H4 (cell line): ENCODE data around the gene FBP1. TPM values are rescaled to one million over a fixed set of nuclear protein-coding genes. Genes with fewer than 3 reads are reported as not detected.
"Not testable (repeated sequence)": the region's sequence is repeated elsewhere in the genome, so short reads cannot be mapped to it uniquely, and the experiment has no call there.

ENCODE experiments used
- DNase-seq: peaks from one replicate; pipeline ENCODE4 v3.0.0-alpha.2; 2015; ENCODE audit warnings: low spot score
- total RNA-seq: library from RNA; depleted of rRNA; stranded (reverse); fragments of >200 nt; shearing (Covaris generic); gene quantifications from 2 replicates; pipeline ENCODE4 v1.2.3, GENCODE V29; 2014; rRNA removed

Gene FBP1
- total RNA-seq, 1 experiment from 2014 or later = not detected

DNA sequence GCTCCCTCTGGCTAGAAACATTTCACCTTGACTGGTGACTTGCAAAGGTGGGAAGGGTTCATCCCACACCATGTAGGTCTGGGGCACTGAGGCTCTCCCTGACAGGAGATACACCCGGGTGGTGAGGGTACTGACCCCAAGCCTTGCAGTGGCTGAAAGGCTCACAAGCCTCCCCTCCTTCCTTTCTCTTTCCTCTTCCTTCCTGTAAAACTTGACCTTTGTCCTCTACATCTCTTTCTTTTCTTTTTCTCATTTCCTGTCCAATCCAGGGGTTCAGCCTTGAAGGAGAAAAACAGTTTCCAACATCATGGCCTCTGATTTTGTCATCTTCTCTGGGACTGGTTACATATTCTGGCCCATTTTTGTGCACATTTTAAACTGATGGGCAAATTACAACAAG lies 62.3 kb downstream of the FBP1 start:
- DNase-seq = no peak

- DNase-seq = no peak
Observed at GRCh38 chr9:94576131-94576530, 63.2 kb downstream of the FBP1 start.

DNA sequence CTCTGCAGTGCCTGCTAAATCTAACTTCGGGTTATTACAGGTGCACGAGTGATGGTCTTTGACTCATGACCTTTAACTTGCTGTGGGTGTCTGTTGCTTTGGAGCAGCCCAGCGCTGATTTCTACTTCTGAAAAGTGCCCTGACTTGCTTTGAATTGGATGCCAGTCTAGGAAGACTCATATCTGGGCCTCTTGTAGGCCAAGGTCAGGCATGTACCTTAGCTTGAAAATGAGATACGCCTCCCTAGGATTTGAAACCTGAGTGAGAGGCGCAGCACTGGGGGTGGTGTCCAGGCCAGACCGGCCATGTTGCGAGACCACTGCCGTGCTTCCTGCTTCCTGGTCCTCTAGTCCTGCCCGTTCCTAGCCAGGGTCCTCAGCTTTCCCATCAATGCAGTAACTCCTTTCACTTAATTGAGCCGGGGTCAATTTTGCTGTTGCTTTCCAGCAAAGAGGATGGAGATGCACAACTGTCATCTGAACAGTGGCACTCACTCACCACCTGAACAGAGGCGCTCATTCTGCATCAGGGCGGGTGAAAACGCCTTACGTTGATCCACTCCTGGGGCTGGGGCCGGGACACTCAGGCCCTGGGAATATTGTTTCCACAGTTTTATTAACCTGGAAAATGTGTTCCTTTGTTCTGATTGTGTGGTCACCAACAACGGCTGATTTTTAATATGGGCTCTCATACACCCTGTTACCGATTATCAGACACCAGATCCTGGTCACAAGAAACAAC lies 70.2 kb downstream of the FBP1 start:
- no peak for DNase-seq

DNA sequence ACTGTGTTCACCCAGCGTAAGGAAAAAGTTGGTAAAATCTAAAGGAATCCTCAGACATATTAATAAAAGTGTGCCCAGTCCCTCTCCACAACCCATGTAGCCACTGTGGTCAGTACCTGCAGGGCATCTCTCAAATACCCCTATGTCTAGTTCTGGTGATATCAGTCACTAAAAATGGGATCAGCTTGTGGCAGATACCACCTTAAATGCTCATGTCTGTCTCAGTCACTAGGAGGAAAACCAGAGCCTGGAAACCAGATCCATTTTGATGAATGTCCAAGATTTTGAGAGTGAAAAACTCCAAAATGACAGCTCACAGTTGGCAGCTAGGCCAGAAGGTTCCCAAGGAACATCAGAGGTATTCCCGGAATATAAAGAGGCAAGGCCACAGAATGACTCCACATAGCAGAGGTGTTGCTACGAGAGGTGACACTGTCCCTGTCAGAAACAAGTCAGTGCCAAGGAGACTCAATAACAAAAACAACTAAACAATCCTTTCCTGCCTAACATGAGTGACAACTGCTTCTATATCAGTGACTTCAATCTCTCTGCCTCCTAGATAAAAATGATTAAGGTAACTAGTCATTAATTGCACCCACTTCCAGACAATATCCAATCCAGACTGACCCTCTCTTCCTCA lies 70.9 kb downstream of the FBP1 start:
- DNase-seq = no peak

DNA sequence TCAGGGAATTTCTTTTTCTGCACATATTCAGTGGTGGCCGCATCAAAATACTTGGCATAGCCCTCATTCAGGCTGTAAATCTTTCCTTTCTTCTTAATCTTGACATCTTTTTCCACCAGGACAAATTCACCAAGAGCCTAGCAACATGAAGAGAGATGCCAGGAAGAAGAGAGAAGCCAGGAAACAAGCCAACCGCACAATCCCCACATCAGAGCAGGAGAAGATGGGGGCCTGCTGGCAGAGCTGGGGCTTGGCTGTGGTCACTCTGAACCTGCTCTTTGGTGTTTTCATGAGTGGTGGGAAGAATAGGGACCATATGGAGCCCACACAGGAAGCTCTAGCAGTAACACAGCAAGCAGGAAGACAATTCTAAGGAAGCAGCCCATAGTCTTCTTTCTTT lies 72.0 kb downstream of the FBP1 start:
- no peak for DNase-seq

DNA sequence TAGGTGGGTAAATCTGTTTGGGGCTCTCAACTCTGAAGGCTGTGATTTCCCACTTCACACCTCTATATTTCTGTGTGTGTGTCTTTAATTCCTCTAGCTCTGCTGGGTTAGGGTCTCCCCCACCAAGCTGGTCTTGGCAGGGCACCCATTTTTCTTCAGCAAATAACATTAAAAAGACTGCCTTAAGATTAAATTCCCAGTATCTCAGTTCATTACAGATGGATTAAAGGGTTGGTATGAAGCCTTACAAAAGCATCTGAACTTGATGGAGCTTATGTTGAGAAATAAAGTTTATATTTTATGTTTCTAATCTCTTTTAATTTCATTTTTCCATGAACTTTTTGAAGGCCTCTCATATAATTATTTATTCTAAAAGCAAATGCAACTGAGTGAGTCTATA lies 72.8 kb downstream of the FBP1 start:
- DNase-seq = no peak

DNA sequence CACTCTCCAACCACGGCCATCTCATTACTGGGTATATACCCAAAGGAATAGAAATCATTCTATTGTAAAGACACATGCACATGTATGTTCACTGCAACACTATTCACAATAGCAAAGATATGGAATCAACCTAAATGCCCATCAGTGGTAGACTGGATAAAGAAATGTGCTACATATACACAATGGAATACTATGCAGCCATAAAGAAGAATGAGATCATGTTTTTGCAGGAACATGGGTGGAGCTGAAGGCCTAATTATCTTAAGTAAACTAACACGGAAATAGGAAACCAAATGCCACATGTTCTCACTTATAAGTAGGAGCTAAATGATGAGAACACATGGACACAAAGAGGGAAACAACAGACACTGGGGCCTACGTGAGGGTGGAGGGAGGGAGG lies 75.0 kb downstream of the FBP1 start:
- not testable (repeated sequence) for DNase-seq

GRCh38 chr9:94563548-94563947 lies 75.8 kb downstream of the FBP1 start:
- DNase-seq = no peak

GRCh38 chr9:94560237-94560636 lies 79.1 kb downstream of the FBP1 start:
- DNase-seq = no peak

DNA sequence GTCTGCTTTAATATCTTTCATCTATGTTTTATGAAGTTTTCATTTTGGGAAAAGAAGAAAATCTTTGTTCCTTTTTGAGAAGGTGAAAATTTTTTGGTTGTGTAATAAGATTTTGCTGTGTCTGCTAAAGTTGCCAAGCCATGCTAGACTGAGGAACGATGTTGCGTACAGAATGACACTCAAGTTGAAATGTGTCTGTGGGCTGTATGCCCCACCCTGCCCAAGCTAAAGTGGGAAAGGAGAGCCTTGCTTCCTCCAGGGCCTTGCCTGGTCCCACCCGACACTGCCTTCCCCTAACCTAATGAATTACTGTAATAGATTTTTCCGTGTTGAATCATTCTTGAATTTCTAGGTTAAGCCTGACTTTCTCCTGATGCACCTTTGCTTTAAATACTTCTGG lies 81.9 kb downstream of the FBP1 start:
- no peak for DNase-seq

DNA sequence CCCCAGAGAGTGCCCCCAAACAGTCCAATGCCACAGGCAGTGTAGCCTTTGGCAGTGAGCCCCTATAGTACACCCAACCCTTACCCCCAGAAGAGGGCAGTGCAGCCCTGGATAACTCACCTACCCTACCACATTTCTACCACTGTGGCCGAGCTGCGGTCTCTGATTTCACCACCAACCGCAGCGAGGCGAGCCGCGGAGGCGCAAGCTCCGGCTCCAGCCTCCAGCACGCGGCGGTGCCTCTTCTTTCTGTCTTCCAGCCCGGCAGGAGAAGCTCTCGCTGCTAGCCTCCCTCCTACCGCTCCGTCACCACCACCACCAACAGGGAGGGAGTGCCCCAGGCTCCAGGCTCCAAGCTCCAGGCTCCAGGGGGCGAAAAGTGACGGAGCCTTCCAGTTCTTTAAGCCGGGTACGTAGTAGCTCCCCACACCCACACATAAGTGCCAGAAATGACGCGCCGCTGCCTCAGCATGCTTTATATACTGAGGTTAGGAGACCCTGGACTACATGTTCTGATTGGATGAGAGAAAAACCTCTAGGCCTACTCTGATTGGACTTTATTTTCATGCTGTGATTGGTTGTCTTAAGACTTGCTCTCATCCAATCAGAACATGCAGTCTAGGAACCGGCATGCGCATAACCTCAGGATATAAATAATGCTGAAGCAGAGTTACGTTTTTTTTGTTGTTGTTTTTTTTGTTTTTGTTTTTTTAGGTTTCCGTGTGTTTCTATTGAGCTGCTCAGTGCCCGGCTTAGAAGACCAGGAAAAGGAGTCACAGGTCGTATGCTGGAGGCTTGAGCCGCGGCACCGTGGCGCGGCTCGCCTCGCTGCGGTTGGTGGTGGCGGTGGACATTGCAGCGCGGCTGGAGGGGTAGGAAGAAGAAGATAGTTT lies 84.6 kb downstream of the FBP1 start, which contains the start of gene PCAT7:
Gene PCAT7, plus strand, starts transcription at position 645 of the 893 bp plus-strand sequence.
- peak; percentile 92 for DNase-seq

DNA sequence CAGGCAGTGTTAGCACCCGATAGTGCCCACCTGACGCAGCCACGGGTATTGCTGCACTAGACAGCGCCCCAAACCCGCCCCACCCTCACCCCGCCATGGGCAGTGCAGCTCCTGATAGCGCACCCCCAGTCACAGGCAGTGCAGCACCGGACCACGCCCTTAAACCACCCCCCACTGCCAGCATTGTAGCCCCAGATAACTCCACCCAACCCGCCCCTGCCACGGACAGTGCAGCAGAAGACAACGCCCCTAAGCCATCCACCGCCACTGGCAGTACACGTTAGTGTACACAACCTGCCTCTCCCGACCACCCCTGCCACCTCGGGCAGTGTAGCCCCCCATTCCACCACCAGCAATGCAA lies 85.3 kb downstream of the FBP1 start:
- DNase-seq = no peak

Other genes starting within 250 kb of the FBP1 start
- gene PCAT7, start 84.4 kb downstream of the FBP1 start, total RNA-seq = 2.5 and 2.8 TPM in 2 replicates
- gene FBP2, start 45.7 kb downstream of the FBP1 start, total RNA-seq = 0.17 and 0.41 TPM in 2 replicates
- 130 and 155 TPM in 2 replicates for gene AOPEP, start 87.2 kb upstream of the FBP1 start, total RNA-seq